Prostate gland (tissue), 2 donors: ENCODE results near the gene KRT17.

ENCODE experiments used
- POLR2A ChIP-seq: fragments of 450-650 bp; IDR thresholded peaks from one replicate; pipeline ENCODE4 v1.6.1; 2016; ENCODE audit warnings: antibody characterized with exemption, mild to moderate bottlenecking
- POLR2AphosphoS5 ChIP-seq: sonication (generic); formaldehyde crosslinking; IDR thresholded peaks from one replicate; pipeline ENCODE4 v1.6.1; 2017; ENCODE audit warnings: antibody characterized with exemption
- TF ChIP-seq, protein P1 (sequence below), 4 experiments: fragments of 200-600 bp in 2 of 4; fragments of 450-650 bp in 2 of 4; sonication (generic) in 2 of 4; IDR thresholded peaks; 1 replicate in 3 of 4; 2 replicates in 1 of 4; pipeline ENCODE4 v1.5.1; 2016 to 2019; ENCODE audit warnings: antibody characterized with exemption in 4 of 4, mild to moderate bottlenecking in 2 of 4, moderate library complexity in 2 of 4

DNA sequence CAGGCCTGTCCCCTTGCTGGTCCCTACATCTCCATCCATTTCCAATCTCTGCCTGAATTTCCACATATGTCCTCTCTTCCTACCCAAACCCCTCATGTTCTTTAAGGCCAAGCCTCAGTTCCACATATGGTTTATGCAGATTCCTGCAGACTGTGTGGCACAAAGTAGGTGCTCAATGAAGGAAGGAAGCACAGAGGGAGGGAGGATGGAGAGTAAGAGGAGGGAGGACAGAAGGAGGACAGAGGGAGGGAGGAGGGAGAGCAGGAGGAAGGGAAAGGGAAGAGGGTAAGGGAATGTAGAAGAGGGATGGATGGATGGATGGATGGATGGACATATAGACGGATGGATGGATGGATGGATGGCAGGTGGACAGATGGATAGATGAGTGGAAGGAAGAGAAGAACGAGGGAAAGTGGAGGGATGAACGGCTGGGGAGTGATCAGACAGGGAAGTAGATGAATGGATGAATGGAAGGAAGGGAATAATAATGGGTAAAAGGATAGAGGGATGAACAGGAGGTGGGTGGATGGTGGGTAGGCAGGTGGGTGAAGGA, 29.9 kb downstream of the KRT17 start:
- TF ChIP-seq, protein P1, sequence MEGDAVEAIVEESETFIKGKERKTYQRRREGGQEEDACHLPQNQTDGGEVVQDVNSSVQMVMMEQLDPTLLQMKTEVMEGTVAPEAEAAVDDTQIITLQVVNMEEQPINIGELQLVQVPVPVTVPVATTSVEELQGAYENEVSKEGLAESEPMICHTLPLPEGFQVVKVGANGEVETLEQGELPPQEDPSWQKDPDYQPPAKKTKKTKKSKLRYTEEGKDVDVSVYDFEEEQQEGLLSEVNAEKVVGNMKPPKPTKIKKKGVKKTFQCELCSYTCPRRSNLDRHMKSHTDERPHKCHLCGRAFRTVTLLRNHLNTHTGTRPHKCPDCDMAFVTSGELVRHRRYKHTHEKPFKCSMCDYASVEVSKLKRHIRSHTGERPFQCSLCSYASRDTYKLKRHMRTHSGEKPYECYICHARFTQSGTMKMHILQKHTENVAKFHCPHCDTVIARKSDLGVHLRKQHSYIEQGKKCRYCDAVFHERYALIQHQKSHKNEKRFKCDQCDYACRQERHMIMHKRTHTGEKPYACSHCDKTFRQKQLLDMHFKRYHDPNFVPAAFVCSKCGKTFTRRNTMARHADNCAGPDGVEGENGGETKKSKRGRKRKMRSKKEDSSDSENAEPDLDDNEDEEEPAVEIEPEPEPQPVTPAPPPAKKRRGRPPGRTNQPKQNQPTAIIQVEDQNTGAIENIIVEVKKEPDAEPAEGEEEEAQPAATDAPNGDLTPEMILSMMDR (IDR thresholded peaks at IDR 0.05) = no peak
- no peak for TF ChIP-seq POLR2AphosphoS5
- TF ChIP-seq POLR2A = no peak
